ENCODE measurements around the gene KCND3.
A peak's percentile ranks its signal among the peaks of the same experiment; 100 is the strongest.

Gene KCND3

GRCh38 chr1:111959436-111959835 lies 30.0 kb downstream of the KCND3 start:
- DNase-seq (ENCODE audit: low spot score): no peak

GRCh38 chr1:111958851-111959250 lies 30.6 kb downstream of the KCND3 start:
- no peak for DNase-seq (ENCODE audit: low spot score)

DNA sequence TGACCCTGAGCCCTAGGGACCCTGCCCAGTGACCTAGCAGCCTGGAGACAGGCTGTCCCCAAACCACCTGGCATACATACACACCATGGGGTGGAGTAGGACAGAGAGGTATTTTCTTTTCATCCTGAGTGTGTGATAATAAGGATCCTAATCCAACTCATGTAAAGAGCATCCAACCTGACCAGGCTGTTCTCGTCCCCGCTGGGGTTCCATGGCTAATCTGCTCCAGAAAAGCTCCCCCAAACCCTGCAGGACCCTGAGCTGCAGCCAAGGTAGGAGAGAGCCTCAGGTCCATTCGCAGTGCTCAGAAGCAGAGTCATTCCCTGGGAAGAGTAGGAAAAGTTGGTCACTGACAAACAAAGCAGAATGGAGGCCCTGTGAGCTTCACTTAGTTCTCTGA lies 31.4 kb downstream of the KCND3 start:
- no peak for DNase-seq (ENCODE audit: low spot score)

- DNase-seq (ENCODE audit: low spot score): no peak
Observed at GRCh38 chr1:111956155-111956771, 33.2 kb downstream of the KCND3 start.

GRCh38 chr1:111955755-111956154 lies 33.7 kb downstream of the KCND3 start:
- no peak for DNase-seq (ENCODE audit: low spot score)

- no peak for DNase-seq (ENCODE audit: low spot score)
Observed at GRCh38 chr1:111953797-111954196, 35.7 kb downstream of the KCND3 start.

GRCh38 chr1:111952125-111952657 lies 37.3 kb downstream of the KCND3 start:
- DNase-seq (ENCODE audit: low spot score): no peak

GRCh38 chr1:111948209-111949171 lies 41.0 kb downstream of the KCND3 start:
- DNase-seq (ENCODE audit: low spot score): no peak

- DNase-seq (ENCODE audit: low spot score): no peak
Observed at GRCh38 chr1:111943846-111944749, 45.4 kb downstream of the KCND3 start.

- DNase-seq (ENCODE audit: low spot score): no peak
Observed at GRCh38 chr1:111943066-111943465, 46.4 kb downstream of the KCND3 start.

GRCh38 chr1:111938536-111938935 lies 50.9 kb downstream of the KCND3 start:
- DNase-seq (ENCODE audit: low spot score): no peak

GRCh38 chr1:111938123-111938522 lies 51.3 kb downstream of the KCND3 start:
- DNase-seq (ENCODE audit: low spot score): peak; percentile 7

DNA sequence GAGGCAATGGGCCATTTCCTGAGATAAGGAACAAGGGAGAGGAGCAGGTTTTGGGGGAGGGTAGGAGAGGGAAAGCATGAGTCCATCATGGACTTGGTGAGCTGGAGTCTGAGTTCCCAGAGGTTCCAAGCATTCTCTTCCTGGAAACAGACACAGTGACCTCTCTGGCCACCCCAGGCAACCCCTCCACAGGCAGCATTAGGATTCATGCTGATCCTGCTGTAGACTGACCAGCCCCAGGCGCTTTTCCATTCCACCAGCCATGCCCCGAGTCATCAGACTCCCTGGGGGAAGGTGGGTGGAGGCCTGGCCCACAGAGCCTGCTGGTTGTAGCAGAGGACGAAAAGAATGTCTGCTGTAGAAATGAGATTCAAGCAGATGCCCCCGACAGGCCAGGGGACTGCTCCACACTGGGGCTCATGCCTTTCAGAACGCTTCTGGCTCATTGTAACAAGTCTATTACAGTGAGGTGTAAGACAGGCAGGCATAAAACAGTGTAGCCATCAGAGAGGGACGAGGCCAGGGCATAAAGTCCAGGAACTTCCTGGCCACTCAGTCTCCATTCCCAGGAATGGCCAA lies 52.2 kb downstream of the KCND3 start:
- no peak for DNase-seq (ENCODE audit: low spot score)

- DNase-seq (ENCODE audit: low spot score): no peak
Observed at GRCh38 chr1:111934106-111934852, 55.2 kb downstream of the KCND3 start.

- DNase-seq (ENCODE audit: low spot score): no peak
Observed at GRCh38 chr1:111930356-111930755, 59.1 kb downstream of the KCND3 start.

DNA sequence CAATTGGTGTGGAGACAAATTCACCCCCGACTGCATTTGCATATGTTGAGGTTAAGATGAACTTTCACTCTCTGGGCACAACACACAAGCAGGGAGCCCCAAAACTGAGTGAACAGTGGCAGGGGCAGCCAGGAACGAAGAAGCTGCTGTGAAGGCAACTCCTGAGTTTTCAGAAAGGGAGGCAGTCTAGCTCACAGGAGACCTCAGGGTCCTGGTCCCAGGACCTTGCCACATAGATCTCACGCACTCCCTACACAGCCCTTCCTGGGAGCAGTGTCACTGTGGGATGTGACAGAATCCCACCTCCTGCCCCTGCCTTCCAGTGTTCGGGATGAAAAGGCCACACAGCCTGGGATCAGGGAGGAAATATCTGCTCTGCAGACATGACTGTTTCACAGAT lies 60.9 kb downstream of the KCND3 start:
- DNase-seq (ENCODE audit: low spot score): no peak

GRCh38 chr1:111927652-111928051 lies 61.8 kb downstream of the KCND3 start:
- no peak for DNase-seq (ENCODE audit: low spot score)

DNA sequence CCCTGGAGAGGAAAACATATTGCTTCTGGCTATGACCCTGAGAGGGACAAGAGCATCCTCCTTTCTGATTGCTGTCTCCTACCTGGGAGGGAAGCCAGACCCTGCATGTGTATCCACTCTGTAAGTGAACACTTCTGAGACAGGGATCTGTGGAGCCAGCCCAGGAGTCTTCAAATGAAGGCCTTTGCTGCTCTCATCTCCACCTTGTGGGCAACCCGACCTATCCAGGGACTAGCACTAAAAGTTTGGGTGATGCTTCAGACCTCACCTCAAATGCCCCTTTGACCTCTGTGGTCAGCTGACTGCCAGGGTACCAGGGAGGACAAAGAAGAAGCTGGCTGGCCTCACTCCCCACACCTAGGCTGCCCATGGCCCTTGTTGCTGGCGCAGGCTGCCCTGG lies 64.7 kb downstream of the KCND3 start:
- no peak for DNase-seq (ENCODE audit: low spot score)

DNA sequence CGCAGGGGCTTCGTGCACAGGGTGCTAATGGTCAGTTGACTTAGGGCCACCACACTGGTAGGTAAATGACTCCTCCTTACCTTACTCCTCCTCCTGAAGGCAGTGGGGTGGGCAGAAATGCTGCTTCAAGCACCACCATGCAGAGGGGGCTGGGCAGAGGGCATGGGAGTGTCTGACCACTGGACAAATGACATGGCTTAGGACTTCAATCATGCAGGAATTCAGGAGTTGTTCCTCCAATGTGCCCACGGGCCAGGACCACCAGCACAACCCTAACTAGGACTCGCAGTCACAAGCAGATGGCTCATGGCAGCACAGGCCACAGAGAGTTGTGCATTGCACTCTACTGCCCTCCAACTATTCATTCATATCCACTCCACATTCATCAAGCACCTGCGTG lies 65.7 kb downstream of the KCND3 start:
- DNase-seq (ENCODE audit: low spot score): no peak

GRCh38 chr1:111921948-111922347 lies 67.5 kb downstream of the KCND3 start:
- DNase-seq (ENCODE audit: low spot score): no peak

Measured in activated CD4-positive, alpha-beta T cell treated with anti-CD3 and anti-CD28 coated beads, Interleukin-2, Interleukin-4, amounts not matched to agents 100 ng/mL and 50 ng/mL, durations not matched to agents 16 hours and 8 hours (primary cell).